HG03196 (cell line): ENCODE data around the gene NKD1.

Source experiments
- ATAC-seq: cut with Tn5 transposase; IDR thresholded peaks from one replicate; pipeline ENCODE4 v1.9.1; 2021; ENCODE audit not compliant: unreplicated experiment

NKD1 gene

DNA sequence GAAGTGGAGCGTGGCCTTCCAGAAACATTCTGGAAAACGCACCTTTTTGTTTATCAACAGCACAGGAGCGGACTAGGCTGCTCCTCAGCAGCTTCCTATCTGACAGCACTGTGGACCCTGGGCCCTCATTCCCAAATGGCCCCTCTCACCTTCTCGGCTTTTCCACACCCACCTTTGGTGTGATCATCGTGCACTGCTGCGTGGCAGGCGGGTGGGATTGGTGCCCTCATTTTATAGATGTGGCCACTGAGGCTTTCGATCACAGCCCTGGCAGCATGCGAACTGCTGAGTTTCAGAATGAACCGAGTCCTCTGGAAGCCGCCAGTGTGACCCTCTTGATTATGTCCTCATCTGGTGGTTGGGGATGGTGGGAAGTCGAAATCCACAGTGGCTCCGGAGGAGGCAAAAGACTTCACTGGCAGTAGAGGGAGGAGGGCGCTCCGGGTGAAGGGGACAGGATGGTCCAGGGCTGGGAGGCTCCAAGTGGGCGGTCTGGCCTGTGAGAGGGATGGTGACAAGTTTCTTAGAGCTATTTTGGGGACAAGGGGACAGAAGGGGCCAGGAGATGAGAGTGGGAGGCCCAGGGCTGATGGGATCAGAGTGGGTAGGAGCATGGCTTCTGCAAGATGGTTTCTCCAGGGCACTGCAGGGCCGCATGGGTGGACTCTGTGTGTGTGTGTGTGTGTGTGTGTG, 49.5 kb downstream of the NKD1 start:
- ATAC-seq: no peak

DNA sequence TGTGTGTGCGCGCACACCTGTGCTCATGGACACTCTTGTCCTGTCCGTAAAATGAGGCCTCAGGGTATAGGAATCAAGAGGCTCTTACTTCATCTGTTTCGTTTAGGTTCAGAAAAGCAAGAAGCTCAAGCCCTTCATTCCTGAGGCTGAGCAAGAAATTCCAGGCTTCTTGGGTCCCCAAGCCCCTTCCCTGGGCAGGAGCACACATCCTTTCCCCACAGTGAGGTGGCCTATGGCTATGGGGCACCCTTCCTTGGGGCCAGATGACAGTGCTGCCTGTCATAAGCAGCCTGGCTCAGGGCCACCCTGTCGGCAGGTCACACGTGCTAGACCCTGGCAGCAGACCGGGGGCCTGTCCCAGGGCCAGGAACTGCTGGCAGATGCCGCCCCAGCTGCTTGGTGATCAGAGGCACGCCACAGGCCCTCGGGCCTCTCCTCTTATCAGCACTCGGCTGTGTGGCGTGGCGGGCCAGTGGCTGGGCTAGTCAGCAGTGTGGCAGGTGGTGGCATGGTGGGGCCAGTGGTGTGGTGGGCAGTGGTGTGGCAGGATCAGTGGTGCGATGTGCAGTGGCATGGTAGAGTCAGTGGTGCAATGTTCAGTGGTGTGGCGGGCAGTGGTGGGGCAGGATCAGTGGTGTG, 50.2 kb downstream of the NKD1 start:
- no peak for ATAC-seq

DNA sequence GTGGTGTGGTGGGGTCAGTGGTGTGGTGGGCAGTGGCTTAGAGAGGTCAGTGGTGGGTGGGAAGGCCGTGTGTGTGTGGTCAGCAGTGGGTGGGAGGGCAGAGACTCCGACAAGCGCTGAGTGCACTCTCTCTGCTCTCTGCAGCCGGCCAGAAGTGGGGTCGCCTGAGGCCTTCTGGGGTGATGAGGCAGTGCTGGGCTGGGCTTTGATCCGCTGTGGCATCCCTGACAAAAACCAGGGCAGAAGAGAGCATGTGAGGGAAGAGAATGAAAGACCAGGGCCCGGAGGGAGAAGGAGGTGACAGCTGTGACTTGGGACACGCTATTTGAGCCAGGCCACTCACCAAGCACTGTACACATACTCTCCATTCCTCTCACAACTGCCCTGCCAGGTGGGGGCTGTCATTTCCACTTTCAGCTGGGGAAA, 50.8 kb downstream of the NKD1 start:
- no peak for ATAC-seq

DNA sequence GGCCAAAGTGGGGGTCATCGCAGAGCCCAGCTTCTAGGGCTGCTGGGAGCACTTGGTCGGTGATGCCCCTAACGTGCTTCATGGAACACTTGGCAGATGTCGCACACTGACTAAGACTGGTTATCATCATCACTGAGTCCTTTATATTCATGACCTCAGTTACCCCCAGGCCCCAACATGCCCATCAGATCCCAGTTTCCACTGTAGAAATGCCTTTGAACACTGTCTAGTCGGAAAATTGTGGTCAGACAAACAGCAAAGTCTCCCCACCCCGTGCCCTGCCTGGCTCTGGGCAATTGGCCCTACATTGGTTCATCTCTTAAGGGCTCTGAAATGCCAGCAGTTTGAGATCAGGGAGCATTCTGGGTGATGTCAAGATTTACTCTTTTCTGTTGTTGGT, 51.3 kb downstream of the NKD1 start:
- ATAC-seq: no peak

DNA sequence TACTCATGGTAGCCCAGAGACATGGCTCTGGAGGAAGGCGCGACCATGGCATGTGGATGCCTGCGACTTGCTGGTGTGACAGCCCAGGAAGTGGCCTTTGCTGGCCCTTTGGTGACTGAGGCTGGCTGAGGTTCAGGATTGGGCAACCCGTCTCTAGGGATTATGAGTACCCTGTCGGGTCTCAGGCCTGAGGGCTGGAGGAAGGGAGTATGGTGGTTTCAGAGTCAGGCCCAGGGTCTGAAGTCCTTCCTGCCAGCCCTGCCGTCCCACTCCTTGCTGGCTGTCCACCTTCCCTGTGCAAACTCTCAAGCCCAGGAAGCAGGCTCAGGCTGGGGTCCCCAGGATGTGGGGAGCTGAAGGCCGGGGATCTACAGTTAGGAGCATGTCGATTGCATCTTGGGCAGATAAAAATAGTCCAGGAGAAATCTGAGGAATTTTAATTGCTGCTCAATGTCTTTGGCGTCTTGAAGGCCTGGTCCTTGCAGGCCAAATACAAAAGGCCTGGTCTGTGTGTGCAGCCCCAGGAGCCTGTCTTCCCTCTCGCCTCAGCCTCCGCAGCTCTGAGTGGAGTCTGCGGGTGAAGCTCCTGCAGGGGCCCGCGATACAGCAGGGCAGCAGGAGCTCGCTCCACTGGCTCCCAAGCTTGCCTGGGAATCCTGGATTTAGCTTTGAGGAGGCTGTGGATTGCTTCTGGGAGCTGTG, 52.5 kb downstream of the NKD1 start:
- ATAC-seq: no peak

DNA sequence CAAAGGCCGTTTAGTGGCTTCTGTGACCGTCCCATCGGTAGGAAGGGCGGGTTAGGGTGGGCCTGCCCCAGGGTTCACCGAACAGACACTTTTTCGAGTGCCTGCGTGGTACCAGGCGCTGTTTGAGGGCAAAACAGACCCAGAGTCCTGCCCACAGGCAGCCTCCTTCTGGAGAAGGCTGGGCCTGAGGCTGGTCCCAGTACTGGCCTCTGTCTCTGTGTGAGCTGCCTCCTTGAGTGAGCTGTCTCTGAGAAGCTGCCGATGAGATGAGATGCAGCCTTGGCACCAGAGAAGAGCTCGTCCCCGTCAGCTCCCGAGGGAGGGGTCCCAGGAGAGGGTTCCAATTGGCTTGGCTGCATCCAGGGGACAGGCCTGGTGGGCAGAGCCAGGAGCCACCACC, 53.1 kb downstream of the NKD1 start:
- ATAC-seq: no peak

DNA sequence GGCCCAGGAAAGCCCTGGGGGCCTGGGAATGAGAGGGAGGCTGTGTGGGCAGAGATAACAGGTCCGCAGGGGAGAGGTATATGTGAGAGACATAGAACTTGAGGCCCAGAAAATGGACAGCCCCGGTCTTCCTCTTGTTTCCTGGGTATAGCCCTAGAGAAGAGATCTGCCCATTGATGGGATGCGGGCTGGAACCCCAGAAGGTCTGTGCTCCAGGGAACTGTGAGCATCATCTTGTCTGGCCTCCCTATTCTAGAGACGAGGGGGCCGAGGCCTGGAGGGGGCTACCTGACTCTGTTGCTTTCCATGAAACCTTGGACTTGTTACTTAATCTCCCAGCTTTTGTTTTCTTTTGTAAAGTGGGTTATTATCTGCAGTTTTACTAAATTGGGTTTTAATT, 53.9 kb downstream of the NKD1 start:
- no peak for ATAC-seq

DNA sequence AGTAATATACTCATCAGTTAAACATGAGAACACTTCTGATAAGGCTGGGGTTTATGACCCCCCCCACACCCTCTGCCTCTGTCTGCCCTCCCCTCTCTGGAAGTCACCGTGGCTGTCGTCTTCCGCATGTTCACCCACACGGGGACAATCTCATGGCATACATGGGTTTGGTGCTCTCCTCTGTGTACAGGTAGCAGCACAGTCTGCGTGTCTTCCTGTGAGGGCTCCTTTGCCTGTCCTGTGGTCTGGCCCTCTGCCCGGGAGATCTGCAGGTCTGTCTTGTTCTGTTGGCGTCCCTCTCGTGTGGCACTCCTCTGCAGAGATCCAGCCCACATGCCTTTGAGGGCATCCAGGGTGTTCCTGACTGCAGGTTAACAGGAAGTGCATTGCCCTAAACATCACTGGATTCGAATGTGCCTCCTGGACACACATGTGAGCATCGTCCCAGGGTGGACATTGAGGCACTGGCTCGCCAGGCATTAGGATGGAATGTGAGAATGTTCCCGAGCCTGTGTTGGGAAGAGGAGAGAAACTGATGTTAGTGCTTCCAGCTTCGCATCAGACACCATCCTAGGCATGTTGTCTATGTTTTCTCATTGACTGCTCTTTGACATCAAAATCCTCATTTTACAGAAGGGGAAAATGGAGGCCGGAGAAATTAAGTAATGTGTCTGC, 54.5 kb downstream of the NKD1 start:
- no peak for ATAC-seq

DNA sequence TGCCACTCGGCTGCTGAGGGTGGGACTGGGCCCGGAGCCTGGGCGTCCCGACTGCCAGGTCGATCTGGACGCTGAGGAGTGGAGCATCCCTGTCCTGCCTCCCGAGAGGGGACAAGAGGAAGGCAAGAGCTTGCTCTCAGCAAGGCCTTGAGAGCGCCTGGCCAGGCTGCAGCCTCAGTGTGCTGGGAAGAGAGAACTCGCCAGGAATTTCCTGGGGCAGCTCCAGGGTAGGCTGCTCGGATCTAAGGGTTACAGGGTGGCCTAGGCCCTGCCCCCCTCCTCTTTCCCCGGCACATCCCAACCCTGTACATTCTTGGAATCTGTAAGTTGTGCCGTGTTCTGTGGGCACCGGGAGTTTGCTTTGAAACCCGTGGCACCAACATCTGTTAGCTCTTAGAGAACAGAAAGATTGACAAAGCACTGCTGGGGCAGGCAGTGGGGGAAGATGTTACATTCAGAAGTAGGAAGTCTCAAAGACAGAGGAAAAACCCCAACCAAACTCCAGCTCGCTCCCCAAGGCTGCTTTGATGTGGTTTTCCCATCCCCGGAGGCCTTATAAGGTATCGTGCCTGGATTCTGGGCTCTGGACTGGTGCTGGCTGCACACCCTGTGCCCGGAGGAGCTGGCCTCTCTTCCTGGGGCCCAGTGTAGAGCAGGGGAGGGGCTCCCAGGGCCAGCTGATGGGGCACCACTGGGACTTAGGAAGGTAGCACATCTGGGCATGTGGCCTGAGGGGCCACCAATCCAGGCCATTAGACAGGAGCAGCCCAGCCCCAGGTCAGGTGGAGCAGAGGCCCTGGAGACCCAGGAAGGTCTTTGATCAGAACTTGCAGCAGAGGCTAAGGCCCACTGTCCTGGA, 55.2 kb downstream of the NKD1 start:
- ATAC-seq: no peak

DNA sequence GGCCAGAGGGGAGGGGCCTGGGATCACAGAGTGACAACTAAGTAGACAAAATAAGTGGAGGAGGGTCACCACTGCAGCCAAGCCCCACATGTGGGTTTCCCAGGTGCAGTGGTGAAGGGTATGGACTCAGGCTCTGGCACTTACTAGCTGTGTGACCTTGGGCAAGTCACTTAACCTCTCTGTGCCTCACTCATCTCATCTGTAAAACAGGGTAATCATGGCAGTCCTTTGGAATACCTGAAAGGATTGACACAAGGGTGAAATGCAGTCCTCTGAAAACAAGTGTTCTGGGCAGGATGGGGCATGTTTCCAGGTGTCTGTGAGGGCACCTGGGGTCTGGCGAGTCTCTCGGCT, 55.8 kb downstream of the NKD1 start:
- no peak for ATAC-seq

DNA sequence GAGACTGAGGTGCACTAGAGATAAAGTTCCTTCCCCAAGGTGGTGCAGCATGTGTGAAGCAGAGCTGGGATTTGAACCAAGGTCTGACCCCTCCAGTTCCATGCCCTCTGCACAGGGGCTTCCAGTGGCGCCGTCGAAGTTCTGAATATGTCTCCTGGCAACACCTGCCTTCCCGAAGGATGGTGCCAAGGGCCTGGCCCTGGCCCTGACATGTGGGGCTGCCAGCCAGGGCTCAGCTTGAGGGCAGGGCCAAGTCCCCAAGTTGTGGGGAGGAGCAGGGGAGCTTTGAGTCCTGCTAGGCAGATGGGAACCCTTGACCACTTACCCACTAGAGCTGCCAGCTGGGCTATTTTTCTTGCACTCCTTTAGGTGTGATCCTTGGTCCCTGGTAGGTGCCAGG, 56.4 kb downstream of the NKD1 start:
- no peak for ATAC-seq

DNA sequence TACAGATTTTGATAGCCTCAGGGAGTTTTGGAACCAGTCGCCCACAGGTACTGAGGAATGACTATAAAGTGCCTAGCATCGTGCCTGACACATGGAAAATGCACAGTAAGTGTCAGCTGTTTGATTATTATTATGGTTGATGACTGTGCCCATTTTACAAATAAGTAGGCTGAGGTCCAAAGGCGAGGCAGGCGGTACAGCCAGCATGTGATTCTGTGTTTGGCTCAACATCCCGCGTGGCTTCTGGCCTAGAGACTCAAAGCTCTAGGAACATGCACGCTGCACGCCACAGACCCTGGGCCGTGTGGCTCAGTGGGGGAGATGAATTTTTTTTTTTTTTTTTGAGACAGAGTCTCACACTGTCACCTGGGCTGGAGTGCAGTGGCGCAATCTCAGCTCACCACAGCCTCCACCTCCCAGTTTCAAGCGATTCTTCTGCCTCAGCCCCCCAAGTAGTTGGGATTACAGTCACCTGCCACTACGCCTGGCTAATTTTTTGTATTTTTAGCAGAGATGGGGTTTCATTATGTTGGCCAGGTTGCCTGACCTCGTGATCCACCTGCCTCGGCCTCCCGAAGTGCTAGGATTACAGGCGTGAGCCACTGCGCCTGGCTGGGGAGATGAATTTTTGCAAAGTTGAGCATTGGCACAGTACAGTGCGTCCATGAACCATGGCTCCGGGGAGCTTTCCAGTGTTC, 57.7 kb downstream of the NKD1 start:
- ATAC-seq: no peak

DNA sequence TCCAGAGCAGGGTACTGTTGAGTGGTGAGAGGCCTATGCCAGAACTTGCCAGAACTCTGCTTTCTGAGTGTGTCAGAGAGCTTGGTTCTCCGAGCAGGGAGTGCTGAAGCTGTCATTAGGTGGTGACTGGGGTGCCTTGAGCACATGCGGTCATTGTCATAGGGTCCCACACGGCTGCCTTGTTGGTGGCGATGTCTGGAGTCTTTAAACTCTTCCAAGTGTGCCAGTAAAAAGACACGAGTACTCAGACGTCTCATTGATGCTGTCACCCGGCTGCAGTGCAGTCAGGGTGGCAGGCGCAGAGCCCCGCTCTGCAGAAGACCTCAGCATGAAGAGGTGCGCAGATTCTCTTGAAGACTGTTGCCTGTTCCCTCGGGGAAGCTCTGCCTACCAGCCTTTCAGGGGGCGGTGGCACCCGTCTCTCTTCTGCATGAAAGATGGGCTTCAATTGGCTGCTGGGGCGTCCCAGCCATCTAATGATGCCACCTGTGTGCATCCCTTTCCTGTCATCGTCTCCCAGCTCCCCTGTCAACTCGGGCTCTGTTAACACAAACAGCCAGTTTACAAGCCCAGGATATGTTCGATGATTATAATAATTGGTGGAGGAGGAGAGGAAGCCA, 58.3 kb downstream of the NKD1 start:
- ATAC-seq: no peak

DNA sequence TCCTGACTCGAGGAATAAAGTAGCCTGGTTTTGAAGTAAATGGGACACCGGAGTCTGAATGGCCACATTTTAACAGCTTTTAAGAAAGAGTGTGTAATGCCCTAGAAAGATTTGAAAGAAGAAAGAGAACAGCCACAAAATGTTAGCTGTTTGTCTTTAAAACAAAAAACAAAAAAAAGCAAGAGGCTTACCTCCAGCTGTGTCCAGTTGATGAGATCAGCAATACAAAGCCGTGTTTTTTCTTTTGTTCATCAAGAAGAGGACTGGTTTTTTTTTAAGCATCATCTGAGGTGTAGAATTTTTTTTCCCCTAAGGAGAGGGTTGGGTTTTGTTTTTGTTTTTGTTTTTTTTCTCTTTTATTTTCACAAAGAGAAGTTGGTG, 58.8 kb downstream of the NKD1 start:
- no peak for ATAC-seq

DNA sequence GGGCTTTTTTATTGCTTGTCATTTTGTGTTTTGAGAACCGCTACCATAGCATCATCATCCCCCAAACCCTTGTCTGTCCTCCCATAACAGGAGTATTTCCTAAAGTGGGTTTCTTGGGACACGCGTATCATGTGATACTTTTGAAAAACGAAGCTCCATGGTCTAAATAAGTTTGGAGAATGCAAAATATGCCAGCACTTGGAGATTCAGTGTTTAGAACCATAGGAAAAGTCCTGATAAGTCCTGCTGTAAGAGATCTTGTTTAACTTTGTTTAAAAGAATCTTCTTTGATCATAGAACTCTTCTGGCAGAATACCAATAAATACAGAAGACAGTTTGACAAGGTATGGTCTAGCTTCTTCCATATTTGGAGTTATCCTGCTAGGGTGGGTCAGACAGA, 59.3 kb downstream of the NKD1 start:
- ATAC-seq: no peak

DNA sequence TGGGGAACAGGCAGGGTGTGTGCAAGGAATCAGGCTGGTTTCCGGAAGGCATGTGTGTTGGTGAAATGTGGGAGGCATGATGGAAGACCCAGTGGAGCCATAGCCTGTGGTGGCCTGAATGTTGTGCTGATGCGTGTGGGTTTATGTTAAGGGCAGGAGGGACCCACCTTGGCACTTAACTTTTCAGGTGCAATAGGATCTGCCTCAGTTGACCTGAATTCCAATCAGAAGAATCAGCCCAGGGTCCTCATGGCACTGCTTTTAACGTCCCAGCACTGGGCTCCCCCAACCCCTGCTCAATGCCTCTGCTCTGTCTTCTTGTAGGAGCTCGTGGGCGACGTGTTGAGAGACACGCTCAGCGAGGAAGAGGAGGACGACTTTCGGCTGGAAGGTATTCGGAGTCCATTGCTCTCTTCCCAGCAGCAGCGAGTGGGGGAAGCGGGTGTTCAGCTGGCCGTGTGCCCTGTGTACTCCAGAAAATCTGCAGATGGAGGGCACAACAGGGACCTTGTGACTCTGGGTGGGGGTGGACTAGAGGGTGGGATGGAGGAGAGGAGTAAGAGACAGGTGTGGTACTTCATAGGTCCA, 59.9 kb downstream of the NKD1 start:
- no peak for ATAC-seq

DNA sequence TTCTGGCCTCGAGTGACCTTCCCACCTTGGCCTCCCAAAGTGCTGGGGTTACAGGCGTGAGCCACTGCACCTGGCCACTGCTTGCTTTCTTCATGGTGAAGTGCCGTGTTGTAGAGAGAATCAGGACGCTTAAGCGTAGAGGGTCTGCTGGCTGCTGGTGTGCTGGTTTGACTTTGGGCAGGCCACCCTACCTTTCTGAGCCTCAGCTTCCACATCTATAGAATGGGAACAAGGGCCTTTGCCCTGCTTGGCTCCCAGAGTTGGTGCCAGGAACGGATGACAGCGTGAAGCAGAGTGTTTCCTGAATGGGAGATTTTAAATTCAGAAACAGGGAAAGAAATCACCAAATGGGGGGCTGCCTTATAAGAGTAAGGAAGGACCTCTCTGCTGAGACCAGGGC, 60.9 kb downstream of the NKD1 start:
- no peak for ATAC-seq

DNA sequence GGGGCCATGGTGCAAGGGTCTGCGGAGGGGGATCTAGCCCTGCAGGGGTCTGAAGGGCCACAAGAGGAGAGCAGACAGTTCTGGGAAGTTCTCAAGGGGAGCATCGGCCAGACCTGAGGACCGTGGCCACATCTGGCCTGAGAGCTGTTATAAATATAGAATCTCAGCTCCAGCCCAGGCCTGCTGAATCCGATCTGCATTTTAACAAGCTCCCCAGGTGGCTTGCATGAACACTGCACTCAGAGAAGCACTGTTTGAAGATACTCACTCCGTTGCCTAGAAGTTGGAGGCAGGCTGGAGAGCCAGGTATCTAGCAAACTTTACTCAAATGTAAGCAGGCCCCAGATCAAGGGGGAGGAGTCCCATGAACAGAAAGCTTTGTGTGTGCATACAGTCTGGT, 61.3 kb downstream of the NKD1 start:
- no peak for ATAC-seq
